HG03558 (cell line): ENCODE data around the gene PLCB2.

Experiments
- ATAC-seq: cut with Tn5 transposase; IDR thresholded peaks from one replicate; pipeline ENCODE4 v1.9.1; 2021; ENCODE audit warnings: moderate number of reproducible peaks; ENCODE audit not compliant: unreplicated experiment; ENCODE audit errors: extremely low read depth

The PLCB2 gene, protein sequence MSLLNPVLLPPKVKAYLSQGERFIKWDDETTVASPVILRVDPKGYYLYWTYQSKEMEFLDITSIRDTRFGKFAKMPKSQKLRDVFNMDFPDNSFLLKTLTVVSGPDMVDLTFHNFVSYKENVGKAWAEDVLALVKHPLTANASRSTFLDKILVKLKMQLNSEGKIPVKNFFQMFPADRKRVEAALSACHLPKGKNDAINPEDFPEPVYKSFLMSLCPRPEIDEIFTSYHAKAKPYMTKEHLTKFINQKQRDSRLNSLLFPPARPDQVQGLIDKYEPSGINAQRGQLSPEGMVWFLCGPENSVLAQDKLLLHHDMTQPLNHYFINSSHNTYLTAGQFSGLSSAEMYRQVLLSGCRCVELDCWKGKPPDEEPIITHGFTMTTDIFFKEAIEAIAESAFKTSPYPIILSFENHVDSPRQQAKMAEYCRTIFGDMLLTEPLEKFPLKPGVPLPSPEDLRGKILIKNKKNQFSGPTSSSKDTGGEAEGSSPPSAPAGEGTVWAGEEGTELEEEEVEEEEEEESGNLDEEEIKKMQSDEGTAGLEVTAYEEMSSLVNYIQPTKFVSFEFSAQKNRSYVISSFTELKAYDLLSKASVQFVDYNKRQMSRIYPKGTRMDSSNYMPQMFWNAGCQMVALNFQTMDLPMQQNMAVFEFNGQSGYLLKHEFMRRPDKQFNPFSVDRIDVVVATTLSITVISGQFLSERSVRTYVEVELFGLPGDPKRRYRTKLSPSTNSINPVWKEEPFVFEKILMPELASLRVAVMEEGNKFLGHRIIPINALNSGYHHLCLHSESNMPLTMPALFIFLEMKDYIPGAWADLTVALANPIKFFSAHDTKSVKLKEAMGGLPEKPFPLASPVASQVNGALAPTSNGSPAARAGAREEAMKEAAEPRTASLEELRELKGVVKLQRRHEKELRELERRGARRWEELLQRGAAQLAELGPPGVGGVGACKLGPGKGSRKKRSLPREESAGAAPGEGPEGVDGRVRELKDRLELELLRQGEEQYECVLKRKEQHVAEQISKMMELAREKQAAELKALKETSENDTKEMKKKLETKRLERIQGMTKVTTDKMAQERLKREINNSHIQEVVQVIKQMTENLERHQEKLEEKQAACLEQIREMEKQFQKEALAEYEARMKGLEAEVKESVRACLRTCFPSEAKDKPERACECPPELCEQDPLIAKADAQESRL

DNA sequence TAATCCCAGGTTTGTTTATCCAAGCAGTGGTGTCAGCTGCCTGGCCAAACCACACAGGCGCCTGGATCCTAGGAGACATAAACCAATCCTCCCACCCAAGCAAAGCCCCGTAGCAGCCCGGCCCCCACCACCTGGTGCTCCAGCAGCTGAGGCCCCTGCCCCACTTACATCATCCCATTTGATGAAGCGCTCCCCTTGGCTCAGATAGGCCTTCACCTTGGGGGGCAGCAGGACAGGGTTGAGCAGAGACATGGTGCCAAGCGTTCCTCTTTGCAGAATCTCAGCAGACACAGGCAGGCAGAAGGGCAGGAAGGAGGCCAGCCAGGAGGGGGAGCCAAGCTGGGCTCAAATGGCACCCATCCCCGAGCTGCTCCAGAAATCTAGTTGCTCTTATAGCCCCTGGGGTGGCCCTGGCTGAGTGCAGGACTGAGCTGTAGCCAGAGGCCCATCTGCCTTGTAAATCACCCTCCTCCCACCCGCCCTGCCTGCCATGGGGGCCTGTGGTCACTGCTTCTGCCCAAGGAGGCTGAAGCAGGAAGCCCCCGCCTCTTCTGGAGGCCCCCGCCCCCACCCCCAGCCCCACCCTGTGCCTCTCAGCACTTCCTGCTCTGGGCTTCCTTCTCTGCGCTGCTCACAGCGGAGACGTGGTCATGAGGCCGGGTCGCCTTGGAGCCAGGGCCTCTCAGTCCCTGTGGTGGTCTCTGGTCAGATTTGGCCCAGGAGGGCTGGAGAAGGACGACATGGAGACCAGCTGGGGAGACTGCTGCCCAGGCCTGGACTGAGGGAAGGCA, at the start of gene PLCB2:
Gene PLCB2 (minus strand): TSS at position 515 of the 791 bp plus-strand sequence. CDS start 263 bp downstream, at position 252.
- no peak for ATAC-seq

DNA sequence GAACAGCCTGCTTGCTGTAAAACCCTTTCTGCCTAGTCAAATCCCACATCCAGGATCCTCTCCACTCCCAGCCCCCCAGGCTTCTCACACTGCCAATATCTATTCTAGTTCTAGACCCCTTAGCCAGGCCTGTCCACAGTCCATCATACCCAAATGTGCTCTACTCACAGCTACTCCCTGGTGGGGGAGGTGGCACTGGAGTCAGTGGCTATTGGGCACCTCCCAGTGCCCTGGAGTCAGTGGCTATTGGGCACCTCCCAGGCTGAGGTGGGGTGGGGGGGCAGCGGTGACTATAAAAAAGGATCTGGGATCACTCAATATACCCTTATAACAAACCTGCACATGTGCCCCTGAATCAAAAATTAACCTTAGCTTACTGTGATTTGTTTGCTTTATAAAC, 49.5 kb upstream of the PLCB2 start:
- no peak for ATAC-seq

DNA sequence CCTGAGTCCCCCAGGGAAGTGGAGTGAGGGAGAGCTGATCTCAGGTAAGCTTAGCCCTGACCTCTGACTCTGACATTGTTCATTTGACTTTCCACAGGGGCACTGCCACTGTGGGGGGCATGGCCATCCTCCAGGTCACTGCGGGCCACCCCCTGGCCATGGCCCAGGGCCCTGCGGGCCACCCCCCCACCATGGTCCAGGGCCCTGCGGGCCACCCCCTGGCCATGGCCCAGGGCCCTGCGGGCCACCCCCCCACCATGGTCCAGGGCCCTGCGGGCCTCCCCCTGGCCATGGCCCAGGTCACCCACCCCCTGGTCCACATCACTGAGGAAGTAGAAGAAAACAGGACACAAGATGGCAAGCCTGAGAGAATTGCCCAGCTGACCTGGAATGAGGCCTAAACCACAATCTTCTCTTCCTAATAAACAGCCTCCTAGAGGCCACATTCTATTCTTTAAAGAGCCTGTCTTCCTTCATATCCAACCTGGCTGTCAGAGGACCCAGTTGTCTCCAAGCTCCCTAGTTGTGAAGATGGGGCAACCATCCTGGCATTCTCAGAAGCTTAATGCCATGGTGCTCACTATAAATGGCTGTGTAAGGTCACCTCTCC, 48.3 kb upstream of the PLCB2 start:
- no peak for ATAC-seq

DNA sequence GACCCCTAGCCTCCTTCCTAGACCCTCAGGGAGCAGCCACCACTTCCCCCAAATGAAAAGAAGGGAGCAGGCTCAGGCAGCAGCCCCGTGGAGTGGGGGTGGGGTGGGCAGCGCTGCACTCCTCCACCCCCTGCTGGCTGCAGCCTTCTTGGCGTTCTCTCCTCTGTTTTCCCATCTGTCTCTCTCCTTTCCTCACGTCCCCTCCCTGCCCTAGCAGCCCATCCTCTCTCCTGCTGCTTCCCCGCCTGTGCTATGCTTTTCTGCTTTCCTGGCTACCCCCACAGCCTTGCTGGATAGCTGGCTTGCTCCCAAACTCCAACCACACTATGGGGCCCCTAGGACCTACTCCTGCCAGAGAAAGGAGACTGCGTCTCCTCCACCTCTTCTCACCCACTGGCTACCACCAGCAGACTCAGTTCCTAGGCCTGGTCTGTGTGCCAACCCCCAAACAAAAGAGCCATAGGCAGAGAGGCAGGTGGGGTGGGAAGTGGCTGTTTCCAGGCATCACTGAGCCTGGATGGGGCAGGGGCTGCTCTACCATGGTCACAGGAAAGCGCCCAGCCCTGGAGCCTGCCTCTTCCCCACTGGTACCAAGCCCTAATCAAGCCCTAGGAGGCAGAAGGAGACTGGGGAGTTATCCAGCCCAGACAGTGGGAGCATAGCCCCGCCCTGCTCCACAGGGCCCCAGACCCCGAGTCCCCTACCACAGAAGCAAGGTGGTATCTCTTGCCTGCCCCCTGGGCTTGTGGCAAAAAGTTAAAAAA, 46.9 kb upstream of the PLCB2 start:
- ATAC-seq = no peak

DNA sequence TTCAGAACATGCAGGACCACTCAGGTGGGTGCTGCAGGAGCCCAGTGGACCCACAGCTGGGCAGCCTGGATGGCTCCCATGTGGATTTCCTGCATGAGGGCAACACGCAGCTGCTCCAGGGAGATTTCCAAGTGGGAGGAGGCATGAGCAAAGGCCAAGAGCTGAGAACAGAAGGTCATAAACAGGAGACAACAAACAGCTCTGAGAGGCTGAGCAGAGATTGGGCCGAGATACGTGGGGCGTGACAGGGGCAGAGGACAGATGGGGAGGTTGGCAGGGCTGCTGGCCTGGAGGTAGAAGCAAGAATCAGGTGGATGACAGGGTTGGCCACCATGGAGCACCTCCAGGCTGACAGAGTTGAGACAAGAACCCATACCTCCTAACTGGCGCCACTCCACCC, 46.0 kb upstream of the PLCB2 start:
- no peak for ATAC-seq

DNA sequence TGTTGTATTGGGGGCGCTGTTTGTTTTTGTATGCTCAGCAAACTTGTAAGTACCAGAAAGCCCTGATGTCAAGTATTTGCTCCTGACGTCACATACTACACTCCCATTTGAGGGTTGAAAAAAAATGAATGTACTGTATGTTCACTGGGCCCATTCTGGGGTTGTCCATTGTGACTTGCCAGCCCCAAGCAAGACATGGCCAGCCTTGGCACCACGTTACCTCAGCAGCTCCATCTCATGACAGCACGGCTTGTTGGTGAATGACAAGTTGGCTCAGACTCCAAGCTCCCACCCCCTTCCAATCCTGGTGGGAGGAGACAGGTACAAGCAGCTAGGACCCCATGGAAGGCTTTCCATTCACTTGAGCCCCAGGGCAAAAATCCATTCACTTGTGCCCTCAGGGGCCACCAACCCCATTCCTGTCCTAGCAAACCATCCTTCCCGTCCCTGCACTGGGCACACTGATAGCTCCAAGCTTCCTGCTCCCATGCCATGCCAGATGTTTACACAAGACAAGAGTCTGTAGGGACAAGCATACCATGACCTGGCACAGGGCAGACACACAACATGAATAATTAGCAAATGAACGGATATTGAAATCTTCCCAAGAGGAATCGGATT, 44.7 kb upstream of the PLCB2 start:
- no peak for ATAC-seq

DNA sequence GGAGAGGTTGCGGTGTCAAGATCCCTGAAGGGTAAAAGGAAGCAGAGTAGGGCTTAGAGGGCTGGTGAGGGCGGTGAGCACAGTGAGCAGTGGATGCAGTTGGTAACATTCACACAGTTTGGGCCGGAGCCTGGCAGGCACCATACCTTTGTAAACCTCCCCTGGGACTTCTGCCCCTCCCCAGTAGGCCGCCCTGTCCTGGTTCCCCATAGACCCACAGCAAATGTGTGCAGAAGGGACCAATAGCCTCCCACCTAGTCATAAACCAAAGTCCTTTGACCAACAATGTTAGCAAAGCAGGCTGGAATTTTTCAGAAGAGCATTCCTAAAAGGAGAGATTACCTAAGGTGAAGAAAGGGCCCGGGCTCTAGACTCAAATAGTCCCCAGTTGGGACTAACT, 41.4 kb upstream of the PLCB2 start:
- ATAC-seq = no peak

DNA sequence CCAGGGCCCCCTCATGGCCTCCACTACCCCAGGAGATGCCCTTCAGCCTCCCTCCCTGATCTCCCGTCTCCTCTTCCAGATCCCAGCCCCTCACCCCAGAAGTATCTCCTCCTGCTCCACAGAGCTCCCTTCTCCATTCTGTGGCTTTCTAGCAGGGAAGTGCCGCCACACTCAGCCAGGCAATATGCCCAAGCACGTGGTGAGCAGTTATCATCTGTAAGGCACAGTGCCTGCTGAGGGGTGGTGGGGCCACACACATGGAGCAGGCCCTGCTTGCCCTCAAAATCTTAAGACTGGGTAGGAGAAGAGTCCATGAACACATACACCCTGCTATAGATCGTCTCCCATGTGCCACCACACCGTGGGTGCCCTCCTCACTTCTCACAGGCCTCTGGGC, 40.7 kb upstream of the PLCB2 start:
- no peak for ATAC-seq

DNA sequence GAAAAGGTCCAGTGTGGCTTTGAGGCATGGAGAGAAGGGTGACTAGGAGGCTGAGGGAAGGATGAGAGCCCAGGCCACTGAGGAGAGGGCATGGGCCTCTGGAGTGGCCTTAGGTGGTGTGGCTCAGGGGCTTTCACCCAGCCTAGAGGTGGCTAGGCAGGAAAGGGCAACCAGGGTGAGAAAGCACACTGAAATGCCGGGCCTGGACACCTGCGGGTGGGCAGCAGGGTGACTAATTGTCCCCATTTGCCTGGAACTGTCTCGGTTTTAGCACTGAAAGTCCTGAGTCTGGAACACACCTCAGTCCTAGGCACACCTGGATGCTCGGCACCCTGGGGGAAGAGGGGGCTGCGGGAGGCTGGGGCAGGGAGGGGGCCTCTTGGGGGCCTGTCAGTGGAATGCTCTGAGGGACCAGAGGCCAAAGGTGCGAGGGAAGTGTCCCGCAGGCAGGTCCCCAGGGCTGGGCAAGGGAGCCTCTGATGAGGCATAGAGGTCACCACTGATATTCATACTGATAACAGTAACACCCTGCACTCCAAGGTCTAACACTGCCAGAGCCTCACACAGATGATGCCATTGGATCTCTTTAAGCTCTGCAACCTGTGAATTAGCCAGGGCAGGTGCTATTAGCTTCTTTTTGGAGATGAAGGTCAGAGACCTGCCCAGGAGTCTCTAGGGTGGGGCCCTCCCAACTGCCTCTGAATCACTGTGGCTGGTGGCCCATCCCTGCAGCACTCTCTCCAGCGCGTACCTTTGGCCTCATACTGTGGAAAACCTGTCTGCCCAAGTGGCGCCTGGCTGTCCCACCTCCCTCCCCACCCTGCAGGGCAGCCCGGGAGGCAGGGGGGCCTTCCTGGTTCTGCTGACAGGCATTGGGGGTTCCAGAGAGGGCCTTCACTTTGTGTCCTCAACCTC, 40.1 kb upstream of the PLCB2 start:
- no peak for ATAC-seq

DNA sequence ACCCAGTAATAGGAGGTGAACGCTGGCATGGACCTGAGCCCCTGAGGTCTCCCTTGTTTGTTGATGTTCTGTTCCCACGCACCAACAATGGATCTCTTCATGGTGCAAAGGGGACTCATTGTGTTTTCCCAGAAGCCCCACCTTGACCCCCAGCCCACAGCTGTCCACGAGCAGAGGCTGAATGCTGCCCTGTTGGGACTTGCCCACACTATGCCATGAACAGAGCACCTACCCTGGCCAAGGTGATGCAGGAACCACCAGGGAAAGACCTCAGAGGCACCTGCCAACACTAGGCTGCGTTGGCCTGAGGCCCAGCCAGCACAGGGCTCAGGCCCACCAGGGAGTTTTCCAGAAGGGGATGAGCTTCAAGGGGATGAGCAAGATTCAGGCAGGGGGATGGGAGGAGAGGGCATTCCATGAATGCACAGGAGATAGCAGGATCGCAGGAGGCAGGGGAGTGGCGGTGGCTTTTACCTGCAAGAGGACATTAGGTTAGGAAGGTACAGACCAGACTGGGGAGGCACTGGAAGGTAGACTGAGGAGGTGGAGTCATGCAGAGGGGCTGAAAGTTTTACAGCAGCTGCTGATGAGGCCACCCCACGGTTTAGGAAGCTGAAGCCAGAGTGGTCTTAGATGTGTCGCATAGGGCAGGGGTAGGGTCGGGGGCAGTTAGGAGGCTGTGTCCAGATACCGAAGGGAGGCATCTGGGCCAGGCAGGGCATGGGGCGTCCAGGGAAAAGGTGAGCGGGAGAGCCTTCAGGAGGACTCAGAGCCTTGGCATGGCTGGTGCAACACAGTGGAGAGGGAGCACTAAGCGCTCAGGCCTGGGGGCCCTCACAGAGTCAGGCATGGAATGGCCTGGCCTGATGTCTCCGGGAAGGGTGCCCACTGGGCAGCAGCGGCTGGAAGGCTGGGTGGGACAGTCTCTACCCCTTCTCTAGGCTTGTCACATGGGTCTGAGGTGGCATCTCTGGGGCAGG, 39.1 kb upstream of the PLCB2 start:
- no peak for ATAC-seq

DNA sequence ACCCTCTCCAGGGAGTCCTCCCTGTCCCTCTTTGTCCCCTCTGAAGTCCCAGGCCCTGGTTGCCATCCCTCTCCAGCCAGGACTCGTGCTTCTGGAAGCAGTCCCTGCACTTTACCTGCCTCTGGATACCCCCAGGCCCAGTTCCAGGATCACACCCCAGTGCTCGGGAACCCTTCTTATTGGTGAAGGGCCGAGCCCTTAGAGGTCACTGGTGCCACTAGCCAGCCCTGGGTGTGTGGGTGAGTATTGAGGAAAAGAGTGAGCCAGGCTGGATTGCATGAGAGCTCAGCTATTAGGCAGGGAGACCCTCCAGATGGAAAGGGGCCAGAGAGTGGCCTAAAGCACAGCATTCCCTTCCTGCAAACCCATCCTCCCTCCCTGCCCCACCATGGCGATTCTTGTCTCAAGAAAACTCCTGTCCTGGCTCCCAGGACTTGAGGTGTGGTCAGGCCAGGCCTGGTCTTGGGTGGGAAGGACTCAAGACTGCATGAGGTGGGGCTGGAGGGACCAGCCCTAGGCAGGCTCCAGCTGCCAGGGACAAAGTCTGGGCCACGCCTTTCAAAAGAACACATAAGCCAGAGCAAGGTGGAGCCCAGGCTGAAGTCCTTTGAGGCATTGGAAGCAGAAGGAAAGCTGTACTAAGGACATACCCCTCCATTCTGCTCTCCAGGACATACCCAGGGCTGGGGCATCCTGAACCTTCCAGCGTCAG, 38.3 kb upstream of the PLCB2 start:
- ATAC-seq = no peak

DNA sequence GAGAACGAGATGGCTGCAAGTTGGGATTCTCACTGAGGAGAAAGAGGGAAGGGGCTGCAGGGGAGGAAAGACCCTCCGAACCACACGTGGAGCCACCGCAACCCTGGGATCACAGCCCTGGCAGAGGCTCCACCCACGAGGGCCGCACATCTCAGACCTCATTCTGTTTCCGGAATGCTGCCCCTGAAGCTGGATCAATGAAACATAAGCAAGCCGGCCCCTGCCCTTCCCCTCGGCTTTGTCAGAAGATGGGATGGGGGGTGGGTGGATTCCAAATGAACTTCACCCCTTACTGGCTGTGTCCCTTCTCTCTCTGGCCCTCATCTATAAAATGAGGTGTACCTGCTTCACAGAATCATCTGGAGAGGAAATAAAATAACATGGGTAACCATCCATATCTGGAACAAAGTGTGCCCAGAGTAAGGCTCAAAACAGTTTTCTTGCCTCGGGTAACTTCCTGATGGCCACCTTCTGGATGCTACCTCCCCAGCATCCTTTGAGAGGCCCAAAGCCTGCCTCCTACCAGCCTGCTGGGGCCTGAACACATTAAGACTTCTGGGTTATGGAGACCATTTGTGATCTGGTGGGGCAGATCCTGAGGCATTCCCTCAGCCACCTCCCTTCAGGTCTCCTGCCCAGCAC, 37.6 kb upstream of the PLCB2 start:
- no peak for ATAC-seq

DNA sequence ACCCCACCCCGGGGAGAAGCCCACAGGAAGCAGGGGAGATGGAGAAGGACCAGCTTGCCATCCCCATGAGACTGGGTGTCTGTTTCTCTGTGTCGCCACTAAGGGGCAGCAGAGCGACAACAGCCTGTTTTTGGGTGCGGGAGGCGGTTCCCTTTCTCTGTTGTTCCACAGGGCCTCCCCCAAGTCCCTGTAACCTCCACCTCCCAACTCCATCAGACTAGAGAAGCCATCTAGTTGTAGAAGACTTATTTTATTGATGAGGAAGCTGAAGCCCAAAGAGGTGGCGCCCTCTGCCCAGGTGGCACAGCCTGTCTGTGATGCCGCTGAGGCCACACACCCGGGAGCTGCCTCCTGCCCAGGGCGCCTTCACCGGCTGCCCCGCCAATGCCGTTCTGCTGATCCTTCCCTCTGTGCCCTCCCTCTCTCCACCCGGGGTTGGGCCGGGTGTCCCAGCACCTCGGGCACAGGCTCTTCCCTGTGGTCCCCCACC, 36.9 kb upstream of the PLCB2 start:
- ATAC-seq = no peak

DNA sequence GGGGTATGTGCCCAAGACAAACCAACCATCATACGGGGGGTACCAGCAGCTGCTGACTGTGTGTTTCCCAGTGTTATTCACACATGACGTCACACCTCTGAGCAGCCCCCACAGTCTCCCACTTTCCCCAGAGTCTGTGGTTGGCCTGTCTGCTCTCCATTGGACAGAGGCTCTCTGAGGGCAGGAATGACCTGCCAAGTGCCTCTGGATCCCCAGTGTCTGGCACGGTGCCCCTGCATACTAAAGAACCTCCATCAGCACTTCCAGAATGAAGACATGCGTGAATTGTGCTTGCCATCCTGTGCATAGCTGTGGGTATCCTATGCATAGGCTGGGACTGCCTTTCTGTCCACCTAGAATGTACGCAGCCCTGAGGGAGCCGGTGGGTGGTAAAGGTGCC, 36.5 kb upstream of the PLCB2 start:
- ATAC-seq = no peak

DNA sequence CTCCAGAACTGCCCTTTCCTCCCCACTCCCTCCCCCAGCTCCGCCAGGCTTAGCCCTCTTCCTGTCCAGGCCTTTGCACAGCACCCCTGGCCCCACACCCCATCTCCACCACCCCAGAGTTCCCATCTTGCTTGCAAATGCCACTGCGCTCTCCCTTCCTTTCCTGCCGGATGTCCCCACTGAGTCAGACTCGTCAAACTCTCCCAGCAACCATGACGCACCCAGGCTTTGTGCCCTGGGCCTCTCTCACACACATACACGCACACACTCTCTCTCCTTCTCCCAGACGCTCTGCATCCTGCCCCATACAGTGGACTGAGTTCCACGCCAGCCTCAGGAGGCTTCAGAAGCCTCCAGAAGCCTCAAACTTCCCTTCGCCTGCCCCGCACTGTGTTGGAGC, 35.8 kb upstream of the PLCB2 start:
- no peak for ATAC-seq
